Measurements from ENCODE around the gene GABBR2. TPM values are rescaled to one million over a fixed set of nuclear protein-coding genes. Genes with fewer than 3 reads are reported as not detected.

Gene GABBR2
- total and polyA plus RNA-seq, 2 of the 8 experiments (the other 6 are each of a cell fraction or from before 2014, with no cell fraction given), result 0.50 to 1.2 TPM

DNA sequence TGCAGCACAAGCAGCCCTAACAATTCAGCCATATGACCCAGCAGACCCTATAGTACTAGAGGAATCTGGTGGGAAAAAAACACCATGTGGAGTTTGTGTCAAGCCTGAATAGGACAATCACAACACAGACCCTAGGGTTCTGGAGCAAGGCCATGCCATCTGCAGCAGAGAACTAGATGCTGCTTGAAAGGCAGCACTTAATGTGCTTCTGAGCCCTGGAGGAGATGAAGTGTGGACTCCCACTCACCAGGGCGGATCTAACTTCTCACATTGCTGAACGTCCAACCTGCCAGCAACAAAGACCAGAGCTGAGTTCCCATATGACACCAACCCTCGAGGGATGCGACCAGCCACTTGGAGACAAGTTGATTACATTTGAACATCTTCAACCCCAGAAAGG lies 43.2 kb downstream of the GABBR2 start:
- ChIA-PET POLR2A (ENCODE audit: partially characterized antibody) (interaction anchor here (1.0 kb wide), 1 partner anchor 18 kb away, joined by 3 read pairs; no protein-coding TSS in a partner anchor), CTCF (ENCODE audit: partially characterized antibody) (interaction anchor here (0.7 to 4.3 kb wide), 5 partner anchors 12 to 419 kb away, joined by 3 to 18 read pairs (median 3); no protein-coding TSS in a partner anchor)
- Histone ChIP-seq H4K5ac (ENCODE audit: insufficient read length, low read depth, low read length) (no peak overlapping the region), H3K4me3 (ENCODE audit: extremely low read depth in 1 of 4, insufficient read depth in 2 of 4, low read depth in 3 of 4, low read length in 4 of 4) (no peak overlapping the region), H3K9ac (replicated peaks in 1 of 4; ENCODE audit: extremely low read depth in 1 of 4, low read depth in 3 of 4, low read length in 3 of 4) (no peak overlapping the region), H3K36me3 (ENCODE audit: control insufficient read depth in 2 of 4, insufficient read depth in 4 of 4, low read length in 3 of 4) (no peaks in the 10 kb centered on the region), H3K23ac (ENCODE audit: insufficient read length) (no peak overlapping the region), H4K91ac (replicated peaks; ENCODE audit: insufficient read length, low read length) (no peak overlapping the region), H2BK20ac (ENCODE audit: low read length) (no peak overlapping the region), H3K27ac (ENCODE audit: low read depth, low read length) (no peak overlapping the region), H3K14ac (ENCODE audit: insufficient read length) (no peak overlapping the region), H4K8ac (ENCODE audit: extremely low read depth, insufficient read depth, low read length) (no peak overlapping the region), H3K56ac (replicated peaks; ENCODE audit: insufficient read length, low read depth, low read length) (no peak overlapping the region), H3K23me2 (ENCODE audit: low read depth, low read length) (no peaks in the 10 kb centered on the region), H3K18ac (ENCODE audit: extremely low read depth, low read length) (no peak overlapping the region), H2AFZ (ENCODE audit: low read length) (no peak overlapping the region), H3K4me1 (replicated peaks in 1 of 4; ENCODE audit: control insufficient read depth in 3 of 4, insufficient read depth in 4 of 4, low read length in 3 of 4) (peaks cover 0 to 6% (median 0%) of the 10 kb centered on the region in 4 experiments; a peak in 1 of 7 replicates), H3K9me3 (ENCODE audit: insufficient read depth in 2 of 2, low read depth in 1 of 2, low read length in 1 of 2) (no peaks in the 10 kb centered on the region), H2BK5ac (ENCODE audit: low read depth, low read length) (no peak overlapping the region), H3K4me2 (ENCODE audit: insufficient read depth in 1 of 2, low read depth in 2 of 2, low read length in 2 of 2) (no peak overlapping the region), H2AK5ac (ENCODE audit: low read depth, low read length) (no peak overlapping the region), H3K79me2 (ENCODE audit: control insufficient read depth in 1 of 2, insufficient read depth in 2 of 2, low read length in 2 of 2) (no peaks in the 10 kb centered on the region), H4K20me1 (replicated peaks in 1 of 2; ENCODE audit: control insufficient read depth in 1 of 2, insufficient read depth in 2 of 2, low read length in 2 of 2) (no peaks in the 10 kb centered on the region), H2BK12ac (ENCODE audit: low read depth, low read length) (no peak overlapping the region), H2BK120ac (replicated peaks; ENCODE audit: low read depth, low read length) (no peak overlapping the region), H2BK15ac (ENCODE audit: low read length) (no peak overlapping the region), H3K79me1 (ENCODE audit: low read depth, low read length) (no peaks in the 10 kb centered on the region), H3K27me3 (replicated peaks in 1 of 4; ENCODE audit: control insufficient read depth in 3 of 4, extremely low read depth in 1 of 4, insufficient read depth in 3 of 4, low read length in 3 of 4) (no peaks in the 10 kb centered on the region), H3K4ac (replicated peaks; ENCODE audit: insufficient read length, low read depth, low read length) (no peak overlapping the region)
- TF ChIP-seq EGR1 (IDR thresholded peaks at IDR 0.05; ENCODE audit: borderline replicate concordance, low read depth, low read length) (no peak), RFX5 (IDR thresholded peaks at IDR 0.05; ENCODE audit: borderline replicate concordance, low read depth, low read length) (no peak), ZNF274 (IDR thresholded peaks at IDR 0.05; ENCODE audit: borderline replicate concordance, extremely low read depth, low read length) (no peak), SAP30 (IDR thresholded peaks at IDR 0.05; ENCODE audit: insufficient read depth, insufficient replicate concordance, low read length) (no peak), SIN3A (conservative IDR thresholded peaks at IDR 0.05 in 1 of 2, IDR thresholded peaks at IDR 0.05 in 1 of 2; ENCODE audit: low read depth in 1 of 2, low read length in 2 of 2) (no peak), GTF2F1 (IDR thresholded peaks at IDR 0.05; ENCODE audit: borderline replicate concordance, low read depth, low read length) (no peak), FOSL1 (IDR thresholded peaks at IDR 0.05; ENCODE audit: insufficient read depth, low read depth, low read length) (no peak)
- FAIRE-seq (no peak), DNase-seq (ENCODE audit: low read depth in 1 of 2, low spot score in 2 of 2) (no peak)
- 95% methylated on average over 4 of the region's 4 CpGs; no CpG with 5 or more reads in 1 of the 2 experiments for WGBS, 2 experiments (ENCODE audit: extremely low coverage in 1 of 2, insufficient coverage in 1 of 2, insufficient read length in 1 of 2, insufficient replicate concordance in 2 of 2, low coverage in 1 of 2, low lambda C conversion rate in 2 of 2, missing lambda C conversion rate in 1 of 2)

Data from H1 (cell line).